Breast epithelium (tissue), 3 donors: ENCODE results near the gene BATF.

ENCODE experiments used
- CTCF ChIP-seq, 3 donors: fragments of 450-650 bp; IDR thresholded peaks; one replicate each; pipeline ENCODE4 v1.5.1; 2016 to 2017; ENCODE audit warnings: antibody characterized with exemption in 3 of 3, mild to moderate bottlenecking in 3 of 3, moderate library complexity in 3 of 3
- POLR2AphosphoS5 ChIP-seq, 3 donors: sonication (generic); formaldehyde crosslinking; IDR thresholded peaks; one replicate each; pipeline ENCODE4 v1.6.1; 2017; ENCODE audit warnings: antibody characterized with exemption in 3 of 3

GRCh38 chr14:75553761-75554364 lies 31.6 kb downstream of the BATF start:
- no peak for TF ChIP-seq CTCF (IDR thresholded peaks at IDR 0.05)
- TF ChIP-seq POLR2AphosphoS5 (IDR thresholded peaks at IDR 0.05) = no peak
